Breast epithelium (tissue), 3 donors: ENCODE results near the gene CAMK2A.

ENCODE experiments used
- POLR2A ChIP-seq: fragments of 450-650 bp; IDR thresholded peaks from one replicate; pipeline ENCODE4 v1.6.1; 2016; ENCODE audit warnings: antibody characterized with exemption, mild to moderate bottlenecking, moderate library complexity
- POLR2AphosphoS5 ChIP-seq, 3 donors: sonication (generic); formaldehyde crosslinking; IDR thresholded peaks; one replicate each; pipeline ENCODE4 v1.6.1; 2017; ENCODE audit warnings: antibody characterized with exemption in 3 of 3
- TF ChIP-seq, protein P1 (sequence below), 3 donors: fragments of 450-650 bp; IDR thresholded peaks; one replicate each; pipeline ENCODE4 v1.5.1; 2016 to 2017; ENCODE audit warnings: antibody characterized with exemption in 3 of 3, mild to moderate bottlenecking in 3 of 3, moderate library complexity in 3 of 3

GRCh38 chr5:150227036-150227435 is 62.5 kb downstream of the CAMK2A start:
- TF ChIP-seq POLR2A (no peak), POLR2AphosphoS5 (IDR thresholded peaks at IDR 0.05) (no peak)
- TF ChIP-seq, protein P1, sequence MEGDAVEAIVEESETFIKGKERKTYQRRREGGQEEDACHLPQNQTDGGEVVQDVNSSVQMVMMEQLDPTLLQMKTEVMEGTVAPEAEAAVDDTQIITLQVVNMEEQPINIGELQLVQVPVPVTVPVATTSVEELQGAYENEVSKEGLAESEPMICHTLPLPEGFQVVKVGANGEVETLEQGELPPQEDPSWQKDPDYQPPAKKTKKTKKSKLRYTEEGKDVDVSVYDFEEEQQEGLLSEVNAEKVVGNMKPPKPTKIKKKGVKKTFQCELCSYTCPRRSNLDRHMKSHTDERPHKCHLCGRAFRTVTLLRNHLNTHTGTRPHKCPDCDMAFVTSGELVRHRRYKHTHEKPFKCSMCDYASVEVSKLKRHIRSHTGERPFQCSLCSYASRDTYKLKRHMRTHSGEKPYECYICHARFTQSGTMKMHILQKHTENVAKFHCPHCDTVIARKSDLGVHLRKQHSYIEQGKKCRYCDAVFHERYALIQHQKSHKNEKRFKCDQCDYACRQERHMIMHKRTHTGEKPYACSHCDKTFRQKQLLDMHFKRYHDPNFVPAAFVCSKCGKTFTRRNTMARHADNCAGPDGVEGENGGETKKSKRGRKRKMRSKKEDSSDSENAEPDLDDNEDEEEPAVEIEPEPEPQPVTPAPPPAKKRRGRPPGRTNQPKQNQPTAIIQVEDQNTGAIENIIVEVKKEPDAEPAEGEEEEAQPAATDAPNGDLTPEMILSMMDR (IDR thresholded peaks at IDR 0.05), result no peak
